Endothelial cell of umbilical vein (primary cell): ENCODE data around the gene EXD3.

ENCODE experiments used
- CTCF ChIP-seq, 2 donors: IDR thresholded peaks; 1 replicate in 1 of 2; 2 replicates in 1 of 2; pipeline ENCODE4 v1.5.1; 2011; ENCODE audit warnings: low read length in 2 of 2, mild to moderate bottlenecking in 2 of 2, moderate library complexity in 2 of 2, control low read depth in 1 of 2, inconsistent platforms in 1 of 2, low read depth in 1 of 2; ENCODE audit not compliant: insufficient read depth in 1 of 2; ENCODE audit errors: extremely low read depth in 1 of 2
- POLR2A ChIP-seq: IDR thresholded peaks from 2 replicates; pipeline ENCODE4 v1.6.1; 2012; ENCODE audit warnings: low read depth, mild to moderate bottlenecking, control low read depth, low read length

DNA sequence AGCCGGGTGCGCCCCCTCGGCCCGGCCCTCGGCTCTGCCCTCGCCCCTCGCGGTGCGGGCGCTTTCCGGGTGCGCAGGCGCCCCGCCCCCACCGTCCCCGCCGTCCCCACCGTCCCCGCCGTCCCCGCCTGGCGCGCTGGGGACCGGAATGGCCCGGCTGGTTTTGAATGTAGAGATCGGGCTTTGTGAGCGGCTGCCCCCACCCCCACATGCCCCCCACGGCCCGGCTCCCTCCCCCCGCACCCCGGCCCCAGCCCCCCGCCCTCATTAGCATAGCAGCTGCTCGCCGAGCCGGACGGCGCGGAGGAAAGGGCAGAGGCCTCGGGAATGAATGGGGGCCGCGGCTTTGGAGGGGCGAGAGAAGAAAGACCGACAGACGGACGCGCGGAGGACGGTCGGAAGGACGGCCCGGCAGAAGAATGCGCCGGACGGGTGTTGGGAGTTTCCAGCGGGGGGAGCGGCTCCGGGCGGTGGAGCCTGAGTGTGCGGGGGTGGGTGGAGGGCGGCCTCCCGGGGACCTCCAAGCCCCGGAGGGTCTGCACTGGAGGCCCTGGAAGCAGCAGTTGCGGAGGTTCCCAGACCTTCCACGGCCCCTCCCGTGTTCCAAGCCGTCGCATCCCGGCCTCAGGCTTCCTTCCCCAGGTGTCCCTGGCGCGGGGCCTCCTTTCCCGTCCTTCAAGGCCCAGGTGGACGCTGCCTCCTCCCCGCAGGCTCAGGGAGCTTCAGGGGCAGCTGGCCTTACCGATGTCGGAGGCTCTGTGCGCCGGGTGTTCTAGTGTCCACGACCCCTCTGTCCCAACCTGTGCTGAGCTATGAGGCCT, 126.9 kb downstream of the EXD3 start:
- TF ChIP-seq CTCF (IDR thresholded peaks at IDR 0.05; ENCODE audit: extremely low read depth in 1 of 2, insufficient read depth in 1 of 2, low read depth in 1 of 2, low read length in 2 of 2) (no peak), POLR2A (peak; percentile 63)
